Activated naive CD4-positive, alpha-beta T cell treated with anti-CD3 and anti-CD28 coated beads for 36 hours (primary cell): ENCODE results near the gene KCNF1. TPM values are rescaled to one million over a fixed set of nuclear protein-coding genes. Genes with fewer than 3 reads are reported as not detected.

ENCODE experiments used
- CTCF ChIA-PET: fragments of 350-600 bp; sonication (Branson Sonifier 250); formaldehyde crosslinking; loops from one replicate; lab custom pipeline; 2021; ENCODE audit warnings: antibody characterized with exemption; lab: Charles Lee
- DNase-seq: peaks from one replicate; pipeline ENCODE4 v3.0.0-alpha.2; 2020
- H3K27ac Mint-ChIP-seq: one replicate; pipeline ENCODE4 v1.8.0; 2021; ENCODE audit warnings: mild to moderate bottlenecking, mixed read lengths
- H3K27me3 Mint-ChIP-seq: one replicate; pipeline ENCODE4 v1.8.0; 2021; ENCODE audit warnings: low read depth, mixed read lengths
- H3K36me3 Mint-ChIP-seq: one replicate; pipeline ENCODE4 v1.8.0; 2021; ENCODE audit warnings: low read depth, mixed read lengths
- H3K4me1 Mint-ChIP-seq: one replicate; pipeline ENCODE4 v1.8.0; 2021; ENCODE audit warnings: low read depth, mixed read lengths
- H3K4me3 Mint-ChIP-seq: one replicate; pipeline ENCODE4 v1.8.0; 2021; ENCODE audit warnings: mild to moderate bottlenecking, moderate library complexity, mixed read lengths
- H3K9me3 Mint-ChIP-seq: one replicate; pipeline ENCODE4 v1.8.0; 2021; ENCODE audit warnings: mixed read lengths
- intact Hi-C: fragments of 100-400 bp; cut with micrococcal nuclease; formaldehyde crosslinking; loops from one replicate; pipeline ENCODE4 v1.15.1; 2023
- total RNA-seq, 2 experiments: library from RNA; stranded (reverse); gene quantifications; one replicate each; pipeline ENCODE4 v1.2.3, GENCODE V29; 2021

Gene KCNF1, protein sequence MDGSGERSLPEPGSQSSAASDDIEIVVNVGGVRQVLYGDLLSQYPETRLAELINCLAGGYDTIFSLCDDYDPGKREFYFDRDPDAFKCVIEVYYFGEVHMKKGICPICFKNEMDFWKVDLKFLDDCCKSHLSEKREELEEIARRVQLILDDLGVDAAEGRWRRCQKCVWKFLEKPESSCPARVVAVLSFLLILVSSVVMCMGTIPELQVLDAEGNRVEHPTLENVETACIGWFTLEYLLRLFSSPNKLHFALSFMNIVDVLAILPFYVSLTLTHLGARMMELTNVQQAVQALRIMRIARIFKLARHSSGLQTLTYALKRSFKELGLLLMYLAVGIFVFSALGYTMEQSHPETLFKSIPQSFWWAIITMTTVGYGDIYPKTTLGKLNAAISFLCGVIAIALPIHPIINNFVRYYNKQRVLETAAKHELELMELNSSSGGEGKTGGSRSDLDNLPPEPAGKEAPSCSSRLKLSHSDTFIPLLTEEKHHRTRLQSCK
- total RNA-seq = not detected

DNA sequence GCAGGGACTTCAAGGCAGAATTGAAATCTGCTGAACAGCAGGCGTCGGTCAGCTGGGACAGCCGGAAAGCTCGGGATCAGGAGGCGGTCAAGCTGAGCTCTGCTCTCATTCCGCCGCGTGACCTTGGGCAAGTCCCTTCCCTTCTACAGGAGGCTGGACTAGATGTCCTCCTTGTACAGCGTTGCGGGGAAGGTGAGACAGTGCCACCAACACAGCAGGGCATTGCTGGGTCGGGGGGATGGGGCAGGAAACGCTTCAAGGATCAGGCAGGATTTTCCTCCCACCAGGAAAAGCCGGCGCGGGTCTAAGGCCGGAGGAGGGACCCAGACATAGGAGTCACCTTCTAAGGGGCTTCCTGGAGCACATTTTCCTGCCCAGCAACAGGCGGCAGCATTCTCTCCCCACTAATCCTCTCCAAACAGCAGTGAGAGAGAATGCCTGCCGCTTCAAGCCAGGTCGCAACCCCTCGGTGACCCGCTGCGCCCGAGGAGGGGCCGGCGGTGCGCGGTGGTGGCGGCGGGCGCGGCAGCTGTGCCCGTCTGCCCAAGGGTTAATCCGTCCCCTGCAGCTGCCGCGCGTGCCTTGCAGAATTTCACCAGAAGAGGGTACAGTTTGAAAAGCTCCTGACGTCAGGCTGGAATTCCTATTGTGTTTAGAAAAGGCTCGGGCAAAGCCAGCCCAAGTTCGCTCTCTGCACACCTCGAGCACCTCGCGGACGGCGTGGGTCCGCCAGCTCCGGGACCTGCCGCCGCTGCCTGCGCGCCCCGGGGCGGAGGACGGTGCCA is at the start of gene KCNF1:
Gene KCNF1, plus strand, starts transcription at position 644 of the 785 bp plus-strand sequence. CDS start 493 bp downstream, outside the sequence.
- Mint-ChIP-seq H3K4me3 (no peak within 1 kb of the TSS), H3K36me3 (peaks cover 2% of the 10 kb centered on the region), H3K4me1 (peaks cover 9% of the 10 kb centered on the region), H3K9me3 (no peaks in the 10 kb centered on the region), H3K27ac (no peak within 1 kb of the TSS), H3K27me3 (peaks cover 32% of the 10 kb centered on the region)
- intact Hi-C loops = loop anchor here (5.0 kb wide), 2 partner anchors 79 to 221 kb away; a partner anchor contains a TSS
- no peak for DNase-seq
- CTCF ChIA-PET = interaction anchor here (1.3 to 1.6 kb wide), 2 partner anchors 75 to 79 kb away, joined by 3 to 4 read pairs; no protein-coding TSS in a partner anchor

- Mint-ChIP-seq H3K4me3 (no peak overlapping the region), H3K27ac (no peak overlapping the region), H3K27me3 (peaks cover 19% of the 10 kb centered on the region), H3K4me1 (peaks cover 18% of the 10 kb centered on the region), H3K36me3 (no peaks in the 10 kb centered on the region), H3K9me3 (no peaks in the 10 kb centered on the region)
- intact Hi-C loops = no loop called here
- no peak for DNase-seq
- CTCF ChIA-PET = interaction anchor here (0.7 kb wide), 1 partner anchor 258 kb away, joined by 3 read pairs; no protein-coding TSS in a partner anchor
Observed at GRCh38 chr2:10862330-10862729, 49.4 kb upstream of the KCNF1 start.

DNA sequence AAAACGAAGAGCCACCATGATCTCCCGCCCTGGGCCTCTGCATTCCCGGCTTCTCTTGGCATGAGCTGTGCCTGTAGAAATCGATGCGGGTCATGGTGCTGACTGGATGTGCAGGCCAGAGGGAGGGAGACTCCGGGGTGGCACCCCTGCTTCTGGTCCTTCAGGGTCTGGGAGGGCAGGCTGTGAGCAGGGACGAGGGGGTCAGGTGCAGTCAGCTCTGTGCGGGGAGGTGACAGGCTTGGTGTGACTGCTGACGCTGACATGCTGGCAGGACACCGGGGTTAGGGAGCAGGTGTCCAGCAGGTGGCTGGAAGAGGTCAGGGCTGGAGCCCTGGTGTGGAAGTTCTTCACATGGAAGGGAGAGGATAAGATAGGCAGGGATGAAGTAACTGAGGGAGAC is 48.7 kb upstream of the KCNF1 start:
- no peak overlapping the region for H3K27ac Mint-ChIP-seq
- CTCF ChIA-PET = no interaction called here
- H3K9me3 Mint-ChIP-seq = no peaks in the 10 kb centered on the region
- DNase-seq = no peak
- peaks cover 19% of the 10 kb centered on the region for H3K27me3 Mint-ChIP-seq
- no peaks in the 10 kb centered on the region for H3K36me3 Mint-ChIP-seq
- intact Hi-C loops = no loop called here
- peaks cover 18% of the 10 kb centered on the region for H3K4me1 Mint-ChIP-seq
- H3K4me3 Mint-ChIP-seq = no peak overlapping the region

GRCh38 chr2:10863837-10864236 is 47.9 kb upstream of the KCNF1 start:
- CTCF ChIA-PET = interaction anchor here (1.1 to 1.4 kb wide), 2 partner anchors 28 to 31 kb away, joined by 3 to 5 read pairs; no protein-coding TSS in a partner anchor
- intact Hi-C loops = loop anchor here (2.0 kb wide), 1 partner anchor 29 kb away; no protein-coding TSS in a partner anchor
- Mint-ChIP-seq H3K4me3 (no peak overlapping the region), H3K4me1 (peaks cover 18% of the 10 kb centered on the region), H3K27ac (no peak overlapping the region), H3K27me3 (peaks cover 19% of the 10 kb centered on the region), H3K36me3 (no peaks in the 10 kb centered on the region), H3K9me3 (no peaks in the 10 kb centered on the region)
- DNase-seq = no peak

GRCh38 chr2:10864251-10864650 is 47.5 kb upstream of the KCNF1 start:
- H3K9me3 Mint-ChIP-seq = no peaks in the 10 kb centered on the region
- no peak overlapping the region for H3K27ac Mint-ChIP-seq
- H3K27me3 Mint-ChIP-seq = peaks cover 21% of the 10 kb centered on the region
- DNase-seq = no peak
- H3K36me3 Mint-ChIP-seq = no peaks in the 10 kb centered on the region
- CTCF ChIA-PET = interaction anchor here (0.6 to 1.4 kb wide), 3 partner anchors 29 to 966 kb away, joined by 3 to 5 read pairs (median 3); no protein-coding TSS in a partner anchor
- H3K4me3 Mint-ChIP-seq = no peak overlapping the region
- intact Hi-C loops = loop anchor here (2.0 kb wide), 1 partner anchor 29 kb away; no protein-coding TSS in a partner anchor
- H3K4me1 Mint-ChIP-seq = peaks cover 18% of the 10 kb centered on the region

GRCh38 chr2:10864861-10865636 is 46.7 kb upstream of the KCNF1 start:
- Mint-ChIP-seq H3K27me3 (peaks cover 21% of the 10 kb centered on the region), H3K4me3 (no peak overlapping the region), H3K27ac (no peak overlapping the region), H3K36me3 (no peaks in the 10 kb centered on the region), H3K9me3 (no peaks in the 10 kb centered on the region), H3K4me1 (peaks cover 18% of the 10 kb centered on the region)
- CTCF ChIA-PET = interaction anchor here (0.6 to 2.1 kb wide), 5 partner anchors 12 to 967 kb away, joined by 3 to 5 read pairs (median 3); no protein-coding TSS in a partner anchor
- intact Hi-C loops = loop anchor here (2.0 kb wide), 1 partner anchor 30 kb away; no protein-coding TSS in a partner anchor
- DNase-seq = peak; percentile 45

- H3K36me3 Mint-ChIP-seq = no peaks in the 10 kb centered on the region
- no peak overlapping the region for H3K4me3 Mint-ChIP-seq
- H3K27ac Mint-ChIP-seq = no peak overlapping the region
- CTCF ChIA-PET = interaction anchor here (2.1 kb wide), 1 partner anchor 11 kb away, joined by 5 read pairs; no protein-coding TSS in a partner anchor
- intact Hi-C loops = loop anchor here (2.0 kb wide), 1 partner anchor 31 kb away; no protein-coding TSS in a partner anchor
- H3K27me3 Mint-ChIP-seq = peaks cover 21% of the 10 kb centered on the region
- H3K9me3 Mint-ChIP-seq = no peaks in the 10 kb centered on the region
- DNase-seq = no peak
- H3K4me1 Mint-ChIP-seq = peaks cover 18% of the 10 kb centered on the region
Observed at GRCh38 chr2:10865841-10866240, 45.9 kb upstream of the KCNF1 start.

DNA sequence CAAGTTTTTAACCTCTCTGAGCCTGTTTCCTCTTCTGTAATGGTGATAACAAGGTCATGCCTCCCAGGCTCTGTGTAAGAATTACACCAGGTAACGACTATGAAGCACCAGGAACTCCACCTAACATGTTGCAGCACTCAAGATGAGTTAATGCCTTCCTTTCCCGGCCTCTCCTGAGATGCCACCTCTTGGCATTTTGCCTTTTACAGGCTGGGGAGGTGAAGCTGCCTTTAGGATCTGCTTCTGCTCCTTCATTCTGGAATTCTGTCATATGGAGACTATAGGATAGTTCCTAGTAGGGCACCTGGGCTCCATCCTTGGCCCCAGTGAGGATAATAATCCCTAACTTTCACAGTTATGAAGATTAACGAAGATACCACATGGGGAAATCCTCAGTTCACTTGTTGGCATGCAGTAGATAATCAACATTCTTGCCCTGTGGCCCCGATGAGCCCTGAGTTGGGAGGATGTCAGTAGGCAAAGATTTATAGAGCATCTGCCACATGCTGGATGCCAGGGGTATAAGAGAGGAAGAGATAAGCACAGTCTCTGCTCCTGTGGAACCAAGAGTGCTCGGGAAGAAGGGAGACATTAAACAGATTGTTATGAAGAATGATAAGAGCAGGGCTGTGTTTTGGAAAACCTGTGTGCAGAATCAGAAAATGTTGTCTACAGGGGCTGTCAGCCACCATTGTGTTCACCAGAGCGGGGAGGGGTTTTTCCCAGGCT is 43.9 kb upstream of the KCNF1 start:
- Mint-ChIP-seq H3K27me3 (peaks cover 17% of the 10 kb centered on the region), H3K4me1 (peaks cover 16% of the 10 kb centered on the region), H3K4me3 (no peak overlapping the region), H3K36me3 (no peaks in the 10 kb centered on the region), H3K9me3 (peaks cover 3% of the 10 kb centered on the region), H3K27ac (no peak overlapping the region)
- no peak for DNase-seq
- CTCF ChIA-PET = interaction anchor here (1.3 kb wide), 2 partner anchors 32 to 715 kb away, joined by 3 to 5 read pairs; no protein-coding TSS in a partner anchor
- intact Hi-C loops = no loop called here

- Mint-ChIP-seq H3K36me3 (no peaks in the 10 kb centered on the region), H3K27ac (no peak overlapping the region), H3K9me3 (peaks cover 3% of the 10 kb centered on the region), H3K4me1 (peaks cover 19% of the 10 kb centered on the region), H3K4me3 (no peak overlapping the region), H3K27me3 (peaks cover 12% of the 10 kb centered on the region)
- CTCF ChIA-PET = interaction anchor here (1.3 kb wide), 1 partner anchor 33 kb away, joined by 5 read pairs; no protein-coding TSS in a partner anchor
- DNase-seq = no peak
- intact Hi-C loops = no loop called here
Observed at GRCh38 chr2:10868465-10869314, 43.0 kb upstream of the KCNF1 start.

DNA sequence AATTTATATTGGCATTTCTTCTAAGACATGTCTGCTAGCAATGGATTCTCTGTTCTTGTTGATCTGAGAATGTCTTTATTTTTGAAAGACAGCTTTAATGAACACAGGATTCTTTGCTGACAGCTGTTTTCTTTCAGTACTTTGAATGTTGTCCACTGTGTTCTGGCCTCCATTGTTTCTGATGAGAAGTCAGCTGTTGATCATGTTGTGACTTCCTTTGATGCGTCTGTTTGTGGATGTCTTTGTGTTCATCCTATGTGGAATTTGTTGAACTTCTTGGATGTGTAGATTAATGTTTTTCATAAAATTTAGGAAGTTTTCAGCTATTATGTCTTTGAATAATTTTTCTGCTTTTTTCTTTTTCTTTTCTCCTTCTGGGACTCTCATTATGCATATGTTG is 39.8 kb upstream of the KCNF1 start:
- Mint-ChIP-seq H3K27me3 (peaks cover 4% of the 10 kb centered on the region), H3K36me3 (no peaks in the 10 kb centered on the region), H3K27ac (no peak overlapping the region), H3K4me1 (peaks cover 3% of the 10 kb centered on the region), H3K4me3 (no peak overlapping the region), H3K9me3 (peaks cover 3% of the 10 kb centered on the region)
- CTCF ChIA-PET = no interaction called here
- intact Hi-C loops = no loop called here
- DNase-seq = no peak
